GM21786 (cell line): Measurements from ENCODE around the gene LRRC10B.

Experiments
- ATAC-seq: cut with Tn5 transposase; IDR thresholded peaks from one replicate; pipeline ENCODE4 v1.9.1; 2021; ENCODE audit not compliant: unreplicated experiment

The LRRC10B gene

GRCh38 chr11:61486011-61486620, 22.4 kb upstream of the LRRC10B start:
- no peak for ATAC-seq

GRCh38 chr11:61486779-61487178, 21.8 kb upstream of the LRRC10B start:
- ATAC-seq, result no peak

- ATAC-seq, result no peak
These were observed 21.1 kb upstream of the LRRC10B start for GRCh38 chr11:61487342-61488025.

GRCh38 chr11:61488651-61489291, 19.8 kb upstream of the LRRC10B start:
- ATAC-seq, result no peak

- no peak for ATAC-seq
These were observed 18.5 kb upstream of the LRRC10B start for GRCh38 chr11:61489833-61490721.

- ATAC-seq, result no peak
These were observed 16.7 kb upstream of the LRRC10B start for GRCh38 chr11:61491736-61492395.

- ATAC-seq, result no peak
These were observed 14.1 kb upstream of the LRRC10B start for GRCh38 chr11:61494381-61494961.

- no peak for ATAC-seq
These were observed 12.5 kb upstream of the LRRC10B start for GRCh38 chr11:61495801-61496601.

GRCh38 chr11:61496602-61497400, 11.7 kb upstream of the LRRC10B start:
- ATAC-seq, result no peak

- no peak for ATAC-seq
These were observed 11.1 kb upstream of the LRRC10B start for GRCh38 chr11:61497473-61497872.

GRCh38 chr11:61497876-61498275, 10.7 kb upstream of the LRRC10B start:
- ATAC-seq, result no peak

- no peak for ATAC-seq
These were observed 9.7 kb upstream of the LRRC10B start for GRCh38 chr11:61498767-61499341.

- ATAC-seq, result no peak
These were observed 8.6 kb upstream of the LRRC10B start for GRCh38 chr11:61499816-61500491.

GRCh38 chr11:61502522-61502921, 6.0 kb upstream of the LRRC10B start:
- no peak for ATAC-seq

GRCh38 chr11:61503135-61503770, 5.3 kb upstream of the LRRC10B start:
- ATAC-seq, result no peak

- ATAC-seq, result no peak
These were observed 3.4 kb upstream of the LRRC10B start for GRCh38 chr11:61505106-61505505.

- no peak for ATAC-seq
These were observed 2.9 kb upstream of the LRRC10B start for GRCh38 chr11:61505640-61506155.
